ENCODE data around the gene LRMDA.

DNA sequence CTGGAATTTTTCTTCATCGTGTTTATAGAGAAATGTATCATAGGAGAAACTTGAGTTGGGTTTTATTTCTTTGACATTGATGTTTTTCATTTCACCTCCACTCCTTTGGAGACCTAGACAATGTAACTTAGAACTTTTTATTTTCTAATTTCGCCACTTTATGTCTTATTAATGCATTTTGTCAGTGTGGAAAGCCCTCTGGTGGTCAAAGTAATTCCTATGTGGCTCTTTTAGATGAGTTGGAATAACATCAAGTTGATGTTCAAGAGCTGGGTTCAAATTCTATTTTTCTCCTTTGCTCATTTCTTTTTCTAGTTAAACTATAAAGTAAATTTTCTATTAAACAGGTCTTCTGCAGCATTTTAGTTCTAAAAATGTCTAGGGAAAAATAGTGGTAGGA, 478.6 kb downstream of the LRMDA start:
- TF ChIP-seq, protein P1, sequence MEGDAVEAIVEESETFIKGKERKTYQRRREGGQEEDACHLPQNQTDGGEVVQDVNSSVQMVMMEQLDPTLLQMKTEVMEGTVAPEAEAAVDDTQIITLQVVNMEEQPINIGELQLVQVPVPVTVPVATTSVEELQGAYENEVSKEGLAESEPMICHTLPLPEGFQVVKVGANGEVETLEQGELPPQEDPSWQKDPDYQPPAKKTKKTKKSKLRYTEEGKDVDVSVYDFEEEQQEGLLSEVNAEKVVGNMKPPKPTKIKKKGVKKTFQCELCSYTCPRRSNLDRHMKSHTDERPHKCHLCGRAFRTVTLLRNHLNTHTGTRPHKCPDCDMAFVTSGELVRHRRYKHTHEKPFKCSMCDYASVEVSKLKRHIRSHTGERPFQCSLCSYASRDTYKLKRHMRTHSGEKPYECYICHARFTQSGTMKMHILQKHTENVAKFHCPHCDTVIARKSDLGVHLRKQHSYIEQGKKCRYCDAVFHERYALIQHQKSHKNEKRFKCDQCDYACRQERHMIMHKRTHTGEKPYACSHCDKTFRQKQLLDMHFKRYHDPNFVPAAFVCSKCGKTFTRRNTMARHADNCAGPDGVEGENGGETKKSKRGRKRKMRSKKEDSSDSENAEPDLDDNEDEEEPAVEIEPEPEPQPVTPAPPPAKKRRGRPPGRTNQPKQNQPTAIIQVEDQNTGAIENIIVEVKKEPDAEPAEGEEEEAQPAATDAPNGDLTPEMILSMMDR (IDR thresholded peaks at IDR 0.05; ENCODE audit: insufficient read depth, low read length, poor library complexity, severe bottlenecking): no peak
- no peak for TF ChIP-seq EZH2phosphoT487 (conservative IDR thresholded peaks at IDR 0.05; ENCODE audit: low read length)

Data from SU-DHL-6 (cell line).